ENCODE results near the gene STAMBPL1.

- no peak for TF ChIP-seq CTCF (IDR thresholded peaks at IDR 0.05)
- no peak for TF ChIP-seq POLR2A (IDR thresholded peaks at IDR 0.05)
- TF ChIP-seq POLR2AphosphoS5 (IDR thresholded peaks at IDR 0.05): no peak
These were observed at the start of gene STAMBPL1 for GRCh38 chr10:88879534-88880281.
